Astrocyte (in vitro differentiated cells and primary cell): Measurements from ENCODE around the gene SLC6A13.

Experiments used
- CTCF ChIP-seq: IDR thresholded peaks from 2 replicates; pipeline ENCODE4 v1.5.1; 2011; ENCODE audit warnings: low read depth, mild to moderate bottlenecking, inconsistent platforms, low read length, moderate library complexity; ENCODE audit not compliant: insufficient read depth
- EZH2 ChIP-seq: IDR thresholded peaks from 2 replicates; pipeline ENCODE4 v1.6.1; 2012; ENCODE audit warnings: mild to moderate bottlenecking, low read length, inconsistent platforms; ENCODE audit not compliant: insufficient read depth

GRCh38 chr12:209851-210250 is 52.8 kb downstream of the SLC6A13 start:
- TF ChIP-seq CTCF (no peak), EZH2 (no peak)
